ENCODE results near the gene DLL3.

- TF ChIP-seq, protein P1, sequence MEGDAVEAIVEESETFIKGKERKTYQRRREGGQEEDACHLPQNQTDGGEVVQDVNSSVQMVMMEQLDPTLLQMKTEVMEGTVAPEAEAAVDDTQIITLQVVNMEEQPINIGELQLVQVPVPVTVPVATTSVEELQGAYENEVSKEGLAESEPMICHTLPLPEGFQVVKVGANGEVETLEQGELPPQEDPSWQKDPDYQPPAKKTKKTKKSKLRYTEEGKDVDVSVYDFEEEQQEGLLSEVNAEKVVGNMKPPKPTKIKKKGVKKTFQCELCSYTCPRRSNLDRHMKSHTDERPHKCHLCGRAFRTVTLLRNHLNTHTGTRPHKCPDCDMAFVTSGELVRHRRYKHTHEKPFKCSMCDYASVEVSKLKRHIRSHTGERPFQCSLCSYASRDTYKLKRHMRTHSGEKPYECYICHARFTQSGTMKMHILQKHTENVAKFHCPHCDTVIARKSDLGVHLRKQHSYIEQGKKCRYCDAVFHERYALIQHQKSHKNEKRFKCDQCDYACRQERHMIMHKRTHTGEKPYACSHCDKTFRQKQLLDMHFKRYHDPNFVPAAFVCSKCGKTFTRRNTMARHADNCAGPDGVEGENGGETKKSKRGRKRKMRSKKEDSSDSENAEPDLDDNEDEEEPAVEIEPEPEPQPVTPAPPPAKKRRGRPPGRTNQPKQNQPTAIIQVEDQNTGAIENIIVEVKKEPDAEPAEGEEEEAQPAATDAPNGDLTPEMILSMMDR (IDR thresholded peaks at IDR 0.05) = peak; percentile 59 to 77 (median 76)
- no peak for TF ChIP-seq POLR2A (IDR thresholded peaks at IDR 0.05)
Measured at GRCh38 chr19:39502640-39503417, 4.1 kb downstream of the DLL3 start.
